PC-3 (cell line): ENCODE data around the gene EDAR.

Experiments
- EZH2 ChIP-seq: fragments of 300-600 bp; sonication (generic); IDR thresholded peaks from one replicate; pipeline ENCODE4 v1.6.1; 2017; ENCODE audit warnings: antibody characterized with exemption, mild to moderate bottlenecking, low read length; ENCODE audit not compliant: unreplicated experiment
- TF ChIP-seq, protein P1 (sequence below): fragments of 300-600 bp; sonication (generic); conservative IDR thresholded peaks from 2 replicates; pipeline ENCODE4 v1.5.1; 2017; ENCODE audit warnings: antibody characterized with exemption, low read depth, mild to moderate bottlenecking, low read length

DNA sequence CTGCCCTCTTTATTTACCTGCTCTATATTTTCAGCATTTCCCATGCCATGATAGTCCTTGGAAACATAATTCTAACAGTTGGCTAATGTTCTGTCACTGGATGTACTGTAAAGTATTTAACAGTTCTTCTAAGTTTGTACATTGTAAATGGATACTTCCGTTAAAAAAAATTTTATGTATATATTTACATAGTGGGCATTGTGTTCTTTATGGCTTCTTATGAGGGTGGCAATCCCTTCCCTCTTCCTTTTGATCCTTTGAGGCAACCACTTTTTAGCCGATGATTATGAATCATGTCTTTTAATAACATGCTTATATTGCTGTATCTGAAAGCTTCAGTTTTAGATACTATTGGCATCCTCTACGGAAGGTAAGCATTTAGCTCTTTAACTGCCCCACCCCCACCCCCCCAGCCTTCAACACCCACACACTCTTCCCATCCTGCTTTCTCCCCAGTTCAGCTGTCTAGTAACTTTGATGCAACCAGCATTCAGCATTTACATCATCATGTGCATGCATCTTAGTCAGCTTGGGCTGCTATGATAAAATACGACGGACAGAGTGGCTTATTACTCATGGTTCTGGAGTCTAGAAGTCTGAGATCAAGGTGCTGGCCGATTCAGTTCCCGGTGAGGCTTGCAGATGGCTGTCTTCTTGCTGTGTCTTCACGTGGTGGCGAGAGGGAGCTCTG, 21.0 kb upstream of the EDAR start:
- TF ChIP-seq, protein P1, sequence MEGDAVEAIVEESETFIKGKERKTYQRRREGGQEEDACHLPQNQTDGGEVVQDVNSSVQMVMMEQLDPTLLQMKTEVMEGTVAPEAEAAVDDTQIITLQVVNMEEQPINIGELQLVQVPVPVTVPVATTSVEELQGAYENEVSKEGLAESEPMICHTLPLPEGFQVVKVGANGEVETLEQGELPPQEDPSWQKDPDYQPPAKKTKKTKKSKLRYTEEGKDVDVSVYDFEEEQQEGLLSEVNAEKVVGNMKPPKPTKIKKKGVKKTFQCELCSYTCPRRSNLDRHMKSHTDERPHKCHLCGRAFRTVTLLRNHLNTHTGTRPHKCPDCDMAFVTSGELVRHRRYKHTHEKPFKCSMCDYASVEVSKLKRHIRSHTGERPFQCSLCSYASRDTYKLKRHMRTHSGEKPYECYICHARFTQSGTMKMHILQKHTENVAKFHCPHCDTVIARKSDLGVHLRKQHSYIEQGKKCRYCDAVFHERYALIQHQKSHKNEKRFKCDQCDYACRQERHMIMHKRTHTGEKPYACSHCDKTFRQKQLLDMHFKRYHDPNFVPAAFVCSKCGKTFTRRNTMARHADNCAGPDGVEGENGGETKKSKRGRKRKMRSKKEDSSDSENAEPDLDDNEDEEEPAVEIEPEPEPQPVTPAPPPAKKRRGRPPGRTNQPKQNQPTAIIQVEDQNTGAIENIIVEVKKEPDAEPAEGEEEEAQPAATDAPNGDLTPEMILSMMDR, result no peak
- no peak for TF ChIP-seq EZH2
